ENCODE measurements around the gene CPLANE2.

GRCh38 chr1:16253332-16253922 lies 16.4 kb upstream of the CPLANE2 start:
- no peak for TF ChIP-seq CTCF (IDR thresholded peaks at IDR 0.05; ENCODE audit: insufficient read depth, low read depth, low read length)
- TF ChIP-seq EZH2 (IDR thresholded peaks at IDR 0.05; ENCODE audit: insufficient read depth, low read length), result no peak
